Measurements from ENCODE around the gene TLK1.

DNA sequence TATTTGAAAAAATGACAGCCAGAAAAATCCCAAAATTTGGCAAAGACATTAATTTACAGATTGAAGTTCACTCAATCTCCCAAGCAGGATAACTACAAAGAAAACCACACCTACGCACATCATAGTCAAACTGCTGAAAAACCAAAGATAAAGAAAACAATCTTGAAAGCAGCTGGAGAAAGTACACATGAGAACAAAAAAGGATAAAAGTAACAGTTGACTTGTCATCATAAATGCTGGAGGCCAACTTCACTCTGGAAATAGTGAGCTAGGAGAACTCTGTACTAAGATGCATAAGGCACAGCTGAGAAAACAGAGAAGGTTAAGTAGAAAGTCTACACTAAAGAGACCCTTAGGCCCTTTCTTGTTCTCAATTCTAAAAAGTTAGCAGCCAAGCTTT, 73.1 kb downstream of the TLK1 start:
- TF ChIP-seq, protein P1, sequence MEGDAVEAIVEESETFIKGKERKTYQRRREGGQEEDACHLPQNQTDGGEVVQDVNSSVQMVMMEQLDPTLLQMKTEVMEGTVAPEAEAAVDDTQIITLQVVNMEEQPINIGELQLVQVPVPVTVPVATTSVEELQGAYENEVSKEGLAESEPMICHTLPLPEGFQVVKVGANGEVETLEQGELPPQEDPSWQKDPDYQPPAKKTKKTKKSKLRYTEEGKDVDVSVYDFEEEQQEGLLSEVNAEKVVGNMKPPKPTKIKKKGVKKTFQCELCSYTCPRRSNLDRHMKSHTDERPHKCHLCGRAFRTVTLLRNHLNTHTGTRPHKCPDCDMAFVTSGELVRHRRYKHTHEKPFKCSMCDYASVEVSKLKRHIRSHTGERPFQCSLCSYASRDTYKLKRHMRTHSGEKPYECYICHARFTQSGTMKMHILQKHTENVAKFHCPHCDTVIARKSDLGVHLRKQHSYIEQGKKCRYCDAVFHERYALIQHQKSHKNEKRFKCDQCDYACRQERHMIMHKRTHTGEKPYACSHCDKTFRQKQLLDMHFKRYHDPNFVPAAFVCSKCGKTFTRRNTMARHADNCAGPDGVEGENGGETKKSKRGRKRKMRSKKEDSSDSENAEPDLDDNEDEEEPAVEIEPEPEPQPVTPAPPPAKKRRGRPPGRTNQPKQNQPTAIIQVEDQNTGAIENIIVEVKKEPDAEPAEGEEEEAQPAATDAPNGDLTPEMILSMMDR (IDR thresholded peaks at IDR 0.05): no peak
- TF ChIP-seq POLR2AphosphoS5 (IDR thresholded peaks at IDR 0.05; ENCODE audit: insufficient read depth in 1 of 2, low read depth in 1 of 2): no peak
- no peak for TF ChIP-seq POLR2A (IDR thresholded peaks at IDR 0.05)
